Measurements from ENCODE around the gene VAMP1. TPM values are rescaled to one million over a fixed set of nuclear protein-coding genes. Genes with fewer than 3 reads are reported as not detected.

VAMP1 gene
- polyA plus RNA-seq, 1 donor: 13.5 TPM

DNA sequence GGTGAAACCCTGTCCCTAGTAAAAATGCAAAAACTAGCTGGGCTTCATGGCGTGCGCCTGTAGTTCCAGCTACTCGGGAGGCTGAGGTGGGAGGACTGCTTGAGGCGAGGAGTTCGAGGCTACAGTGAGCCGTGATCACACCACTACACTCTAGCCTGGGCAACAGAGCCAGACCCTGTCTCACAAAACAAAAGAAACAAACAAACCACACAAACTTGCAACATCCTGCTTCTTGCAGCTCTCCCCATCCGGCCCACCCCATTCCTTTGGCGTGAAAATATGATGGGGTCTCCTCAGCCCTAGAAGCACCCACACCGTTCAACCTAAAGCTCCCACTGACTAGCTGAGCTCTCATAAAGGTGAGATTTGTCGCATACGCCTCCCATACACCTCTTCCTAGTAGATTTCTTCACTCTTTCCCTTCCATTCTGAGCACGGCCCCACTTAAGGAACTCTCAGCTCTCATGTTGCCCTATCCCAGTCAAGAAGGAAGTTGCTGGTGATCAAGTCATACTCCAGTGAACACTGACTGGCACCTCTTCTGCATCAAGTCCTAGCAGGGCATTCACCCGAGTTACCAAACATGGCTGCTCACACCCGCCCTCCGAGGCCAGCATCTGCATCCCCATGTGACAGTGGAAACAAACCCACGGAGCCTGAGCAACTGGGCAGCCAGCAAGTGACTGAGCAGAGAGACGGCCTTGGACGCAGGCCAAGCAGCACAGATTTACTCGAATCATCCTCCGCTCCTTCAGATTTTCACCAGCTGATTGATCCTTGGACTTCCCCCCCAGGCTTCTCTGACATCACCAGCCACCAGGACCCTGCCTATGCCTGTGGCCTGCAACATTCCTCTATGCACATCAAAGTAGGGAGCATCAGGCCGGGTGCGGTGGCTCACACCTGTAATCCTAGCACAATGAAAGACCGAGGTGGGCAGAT, 44.6 kb downstream of the VAMP1 start:
- DNase-seq: no peak

DNA sequence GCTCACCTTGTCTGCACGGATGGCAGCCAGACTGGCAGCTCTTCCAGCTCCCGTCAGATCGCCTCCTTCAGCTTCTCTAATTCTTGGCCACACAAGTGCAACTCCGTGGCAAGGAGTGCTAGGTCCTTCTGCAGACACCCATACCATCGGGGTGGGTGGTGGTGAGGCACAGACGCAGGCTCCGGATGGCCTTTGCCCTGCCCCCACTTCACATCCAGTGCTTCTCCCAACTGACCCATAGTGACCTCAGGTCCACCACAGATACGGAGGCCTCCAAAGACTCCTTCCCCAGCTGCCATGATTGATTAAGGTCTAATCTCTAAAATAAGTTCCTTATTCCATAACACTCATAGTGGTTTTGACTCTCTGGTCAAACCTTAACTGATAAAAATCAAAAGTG, 45.6 kb downstream of the VAMP1 start:
- DNase-seq: no peak

DNA sequence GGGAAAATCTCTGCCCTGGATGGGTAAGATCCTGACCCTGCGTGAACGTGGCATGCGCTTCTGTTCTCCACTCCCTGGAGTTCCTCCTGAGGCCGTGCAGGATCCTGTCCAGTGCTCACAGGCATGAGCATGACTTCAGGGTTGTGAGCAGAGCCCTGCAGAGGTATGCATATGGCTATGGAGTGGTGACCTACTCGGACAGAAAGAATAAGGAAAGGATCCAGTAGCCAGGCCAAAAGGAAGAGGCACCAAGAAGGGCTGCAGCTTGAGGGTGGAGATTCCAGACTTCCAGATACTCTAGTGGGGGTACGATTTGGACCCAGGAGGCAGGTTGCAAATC, 46.5 kb downstream of the VAMP1 start:
- DNase-seq: no peak

DNA sequence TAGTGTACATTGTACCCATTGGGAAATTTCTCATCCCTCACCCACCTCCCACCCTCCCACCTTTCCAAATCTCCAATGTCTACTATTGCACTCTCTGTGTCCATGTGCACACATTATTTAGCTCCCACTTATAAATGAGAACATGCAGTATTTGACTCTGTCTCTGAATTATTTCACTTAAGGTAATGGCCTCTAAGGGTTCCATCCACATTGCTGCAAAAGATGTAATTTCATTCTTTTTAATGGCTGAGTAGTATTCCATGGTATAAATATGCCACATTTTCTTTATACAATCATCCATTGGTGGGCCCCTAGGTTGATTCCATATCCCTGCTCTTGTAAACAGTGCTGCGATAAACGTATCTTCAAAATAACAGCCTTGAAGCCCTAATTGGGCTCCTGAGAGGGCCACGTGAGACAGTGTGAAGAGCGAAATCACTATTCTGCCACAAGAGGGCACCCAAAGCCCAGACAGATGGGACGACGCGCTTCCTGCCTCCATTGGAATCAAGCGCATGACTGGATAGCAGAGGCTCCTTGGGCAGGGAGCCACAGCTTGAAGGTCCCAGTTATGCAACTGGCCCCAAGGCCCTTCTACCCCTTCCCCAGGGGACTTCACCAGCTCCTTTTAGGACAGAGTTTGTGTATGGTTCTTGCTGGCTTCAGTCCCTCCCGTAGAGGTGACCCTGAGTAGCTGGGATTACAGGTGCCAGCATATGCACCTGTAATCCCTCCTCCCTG, 47.0 kb downstream of the VAMP1 start:
- peak; percentile 89 for DNase-seq

DNA sequence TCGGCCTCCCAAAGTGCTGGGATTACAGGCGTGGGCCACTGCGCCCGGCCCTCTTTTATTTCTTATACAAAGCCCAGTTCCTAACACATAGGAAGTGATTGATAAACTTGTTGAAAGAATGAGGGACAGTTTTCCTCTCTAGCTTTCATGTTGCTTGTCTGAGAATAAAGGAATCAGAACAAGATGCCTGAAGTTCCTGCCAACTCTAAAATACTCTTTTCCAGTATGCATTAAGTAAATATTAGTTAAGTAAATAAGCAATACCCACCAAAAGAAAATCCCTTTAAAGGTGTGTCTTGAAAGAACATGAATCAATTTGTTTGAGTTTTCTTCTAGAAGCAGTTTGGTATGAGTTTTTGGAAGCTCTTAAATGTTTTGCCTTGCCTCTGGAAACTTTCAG, 50.1 kb downstream of the VAMP1 start:
- DNase-seq: no peak

DNA sequence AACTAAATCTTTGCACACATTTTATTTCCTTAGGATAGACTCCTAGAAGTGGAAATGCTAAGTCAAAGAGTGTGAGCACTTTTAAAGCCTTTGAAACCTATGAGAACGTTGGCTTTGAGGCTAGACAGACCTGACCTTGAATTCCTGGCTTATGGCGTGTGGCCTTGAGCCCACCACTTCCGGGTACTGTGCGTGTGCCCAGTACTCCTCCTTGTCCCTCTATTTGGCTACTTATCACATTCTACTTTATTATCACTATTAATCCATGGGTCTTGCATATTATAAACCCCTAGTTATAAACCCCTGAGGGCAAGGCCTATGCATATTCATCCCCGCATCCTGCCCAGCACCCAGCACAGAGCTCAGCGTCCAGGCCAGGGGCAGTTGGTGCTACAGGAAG, 51.7 kb downstream of the VAMP1 start:
- no peak for DNase-seq

DNA sequence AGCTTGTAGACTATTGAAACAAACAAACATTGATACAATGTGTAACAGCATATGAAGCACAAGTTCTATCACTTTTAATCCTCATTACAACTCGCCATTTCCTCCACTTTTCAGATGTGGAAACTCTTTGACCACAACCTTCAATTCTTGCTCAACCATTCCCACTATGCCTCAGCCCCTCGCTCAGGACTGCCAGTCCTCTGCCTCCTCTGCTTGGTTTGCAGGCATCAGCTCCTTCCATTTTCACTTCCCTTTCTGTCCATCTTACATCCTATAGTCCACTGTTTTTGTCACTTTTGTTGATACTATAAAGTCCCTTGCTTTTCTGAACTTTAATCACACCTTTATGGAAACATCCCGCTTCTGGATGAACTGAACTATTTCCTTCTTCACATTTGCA, 53.9 kb downstream of the VAMP1 start:
- no peak for DNase-seq

Other genes starting within 250 kb of the VAMP1 start
- 5.6 TPM for gene PLEKHG6, start 160.0 kb downstream of the VAMP1 start, polyA plus RNA-seq (ENCODE audit: insufficient read length)
- gene TNFRSF1A, start 128.6 kb downstream of the VAMP1 start, polyA plus RNA-seq (ENCODE audit: insufficient read length): 89.8 TPM
- 80.1 TPM for gene SCNN1A, start 95.1 kb downstream of the VAMP1 start, polyA plus RNA-seq (ENCODE audit: insufficient read length)
- 58.2 TPM for gene LTBR, start 86.5 kb downstream of the VAMP1 start, polyA plus RNA-seq (ENCODE audit: insufficient read length)
- 1.2 TPM for gene CD27, start 25.7 kb downstream of the VAMP1 start, polyA plus RNA-seq (ENCODE audit: insufficient read length)
- gene TAPBPL, start 18.6 kb downstream of the VAMP1 start, polyA plus RNA-seq (ENCODE audit: insufficient read length): 15.4 TPM
- 170 TPM for gene MRPL51, start 22.6 kb upstream of the VAMP1 start, polyA plus RNA-seq (ENCODE audit: insufficient read length)
- gene NCAPD2, start 23.4 kb upstream of the VAMP1 start, polyA plus RNA-seq (ENCODE audit: insufficient read length): 83.5 TPM
- gene GAPDH, start 63.8 kb upstream of the VAMP1 start, polyA plus RNA-seq (ENCODE audit: insufficient read length): 1,959 TPM
- gene IFFO1, start 85.4 kb upstream of the VAMP1 start, polyA plus RNA-seq (ENCODE audit: insufficient read length): 14.5 TPM
- 33.4 TPM for gene NOP2, start 97.6 kb upstream of the VAMP1 start, polyA plus RNA-seq (ENCODE audit: insufficient read length)
- gene CHD4, start 136.7 kb upstream of the VAMP1 start, polyA plus RNA-seq (ENCODE audit: insufficient read length): 328 TPM
- 0.91 TPM for gene LPAR5, start 165.3 kb upstream of the VAMP1 start, polyA plus RNA-seq (ENCODE audit: insufficient read length)
- 6.0 TPM for gene ACRBP, start 176.8 kb upstream of the VAMP1 start, polyA plus RNA-seq (ENCODE audit: insufficient read length)
- gene ING4, start 192.4 kb upstream of the VAMP1 start, polyA plus RNA-seq (ENCODE audit: insufficient read length): 109 TPM
- gene ZNF384, start 218.7 kb upstream of the VAMP1 start, polyA plus RNA-seq (ENCODE audit: insufficient read length): 98.0 TPM
- gene PIANP, start 230.1 kb upstream of the VAMP1 start, polyA plus RNA-seq (ENCODE audit: insufficient read length): 12.1 TPM